ENCODE measurements around the gene ATP2A1.

The ATP2A1 gene

GRCh38 chr16:28930203-28930602 is 51.9 kb downstream of the ATP2A1 start:
- TF ChIP-seq, protein P1, sequence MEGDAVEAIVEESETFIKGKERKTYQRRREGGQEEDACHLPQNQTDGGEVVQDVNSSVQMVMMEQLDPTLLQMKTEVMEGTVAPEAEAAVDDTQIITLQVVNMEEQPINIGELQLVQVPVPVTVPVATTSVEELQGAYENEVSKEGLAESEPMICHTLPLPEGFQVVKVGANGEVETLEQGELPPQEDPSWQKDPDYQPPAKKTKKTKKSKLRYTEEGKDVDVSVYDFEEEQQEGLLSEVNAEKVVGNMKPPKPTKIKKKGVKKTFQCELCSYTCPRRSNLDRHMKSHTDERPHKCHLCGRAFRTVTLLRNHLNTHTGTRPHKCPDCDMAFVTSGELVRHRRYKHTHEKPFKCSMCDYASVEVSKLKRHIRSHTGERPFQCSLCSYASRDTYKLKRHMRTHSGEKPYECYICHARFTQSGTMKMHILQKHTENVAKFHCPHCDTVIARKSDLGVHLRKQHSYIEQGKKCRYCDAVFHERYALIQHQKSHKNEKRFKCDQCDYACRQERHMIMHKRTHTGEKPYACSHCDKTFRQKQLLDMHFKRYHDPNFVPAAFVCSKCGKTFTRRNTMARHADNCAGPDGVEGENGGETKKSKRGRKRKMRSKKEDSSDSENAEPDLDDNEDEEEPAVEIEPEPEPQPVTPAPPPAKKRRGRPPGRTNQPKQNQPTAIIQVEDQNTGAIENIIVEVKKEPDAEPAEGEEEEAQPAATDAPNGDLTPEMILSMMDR (conservative IDR thresholded peaks at IDR 0.05; ENCODE audit: low read depth, low read length), result no peak
- no peak for DNase-seq (ENCODE audit: low read depth)
- no peak overlapping the region for H3K4me3 ChIP-seq (ENCODE audit: low read depth, low read length)

- no peak overlapping the region for H3K4me3 ChIP-seq (ENCODE audit: low read depth, low read length)
- no peak for DNase-seq (ENCODE audit: low read depth)
- TF ChIP-seq, protein P1 (conservative IDR thresholded peaks at IDR 0.05; ENCODE audit: low read depth, low read length), result no peak
These were observed 52.4 kb downstream of the ATP2A1 start for GRCh38 chr16:28930652-28931051.

DNA sequence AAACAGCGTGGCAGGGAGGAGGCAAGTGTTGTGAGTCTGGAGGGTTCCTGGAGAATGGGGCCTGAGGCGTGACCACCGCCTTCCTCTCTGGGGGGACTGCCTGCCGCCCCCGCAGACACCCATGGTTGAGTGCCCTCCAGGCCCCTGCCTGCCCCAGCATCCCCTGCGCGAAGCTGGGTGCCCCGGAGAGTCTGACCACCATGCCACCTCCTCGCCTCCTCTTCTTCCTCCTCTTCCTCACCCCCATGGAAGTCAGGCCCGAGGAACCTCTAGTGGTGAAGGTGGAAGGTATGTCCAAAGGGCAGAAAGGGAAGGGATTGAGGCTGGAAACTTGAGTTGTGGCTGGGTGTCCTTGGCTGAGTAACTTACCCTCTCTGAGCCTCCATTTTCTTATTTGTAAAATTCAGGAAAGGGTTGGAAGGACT is 53.5 kb downstream of the ATP2A1 start, which contains the start of gene CD19:
Gene CD19 (plus strand): TSS at position 171 of the 425 bp plus-strand sequence. CDS start 30 bp downstream, at position 201.
- H3K4me3 ChIP-seq (ENCODE audit: low read depth, low read length), result no peak within 1 kb of the TSS
- TF ChIP-seq, protein P1 (conservative IDR thresholded peaks at IDR 0.05; ENCODE audit: low read depth, low read length), result no peak
- DNase-seq (ENCODE audit: low read depth), result no peak

- DNase-seq (ENCODE audit: low read depth), result no peak
- no peak overlapping the region for H3K4me3 ChIP-seq (ENCODE audit: low read depth, low read length)
- TF ChIP-seq, protein P1 (conservative IDR thresholded peaks at IDR 0.05; ENCODE audit: low read depth, low read length), result no peak
These were observed 54.3 kb downstream of the ATP2A1 start for GRCh38 chr16:28932339-28933141.

DNA sequence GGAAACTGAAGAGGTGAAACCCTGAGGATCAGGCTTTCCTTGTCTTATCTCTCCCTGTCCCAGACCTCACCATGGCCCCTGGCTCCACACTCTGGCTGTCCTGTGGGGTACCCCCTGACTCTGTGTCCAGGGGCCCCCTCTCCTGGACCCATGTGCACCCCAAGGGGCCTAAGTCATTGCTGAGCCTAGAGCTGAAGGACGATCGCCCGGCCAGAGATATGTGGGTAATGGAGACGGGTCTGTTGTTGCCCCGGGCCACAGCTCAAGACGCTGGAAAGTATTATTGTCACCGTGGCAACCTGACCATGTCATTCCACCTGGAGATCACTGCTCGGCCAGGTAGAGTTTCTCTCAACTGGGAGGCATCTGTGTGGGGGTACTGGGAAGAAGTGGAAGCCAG is 54.9 kb downstream of the ATP2A1 start:
- TF ChIP-seq, protein P1 (conservative IDR thresholded peaks at IDR 0.05; ENCODE audit: low read depth, low read length), result no peak
- H3K4me3 ChIP-seq (ENCODE audit: low read depth, low read length), result no peak overlapping the region
- DNase-seq (ENCODE audit: low read depth), result no peak

- TF ChIP-seq, protein P1 (conservative IDR thresholded peaks at IDR 0.05; ENCODE audit: low read depth, low read length), result no peak
- DNase-seq (ENCODE audit: low read depth), result no peak
- no peak overlapping the region for H3K4me3 ChIP-seq (ENCODE audit: low read depth, low read length)
These were observed 57.1 kb downstream of the ATP2A1 start for GRCh38 chr16:28935346-28935745.
